ENCODE data around the gene NUDT22.

The NUDT22 gene

GRCh38 chr11:64229744-64230170 is 3.7 kb downstream of the NUDT22 start:
- no peak for DNase-seq

GRCh38 chr11:64230171-64230984 is 4.3 kb downstream of the NUDT22 start, which contains the start of gene DNAJC4:
DNAJC4 (plus strand) TSS chr11:64230548; CDS start chr11:64230855, 307 bp downstream.
- DNase-seq, result peak; percentile 90 to 95

- no peak for DNase-seq
Measured at GRCh38 chr11:64230985-64231365, 4.9 kb downstream of the NUDT22 start.

GRCh38 chr11:64231546-64231945 is 5.5 kb downstream of the NUDT22 start:
- DNase-seq, result no peak

GRCh38 chr11:64232182-64232966 is 6.3 kb downstream of the NUDT22 start:
- DNase-seq, result no peak

GRCh38 chr11:64232967-64233315 is 6.9 kb downstream of the NUDT22 start:
- DNase-seq, result no peak

- peak in 1 of 2 experiments; percentile 47 for DNase-seq
Measured at GRCh38 chr11:64233913-64234586, 8.0 kb downstream of the NUDT22 start, which contains the start of gene VEGFB. VEGFB (plus strand) TSS chr11:64234584; CDS start chr11:64234834, 250 bp downstream.

GRCh38 chr11:64234647-64235379 is 8.7 kb downstream of the NUDT22 start:
- no peak for DNase-seq

GRCh38 chr11:64235437-64236161 is 9.5 kb downstream of the NUDT22 start:
- no peak for DNase-seq

GRCh38 chr11:64237484-64237951 is 11.4 kb downstream of the NUDT22 start:
- DNase-seq, result no peak

GRCh38 chr11:64238076-64238475 is 12.0 kb downstream of the NUDT22 start:
- DNase-seq, result no peak

- no peak for DNase-seq
Measured at GRCh38 chr11:64238999-64239398, 12.9 kb downstream of the NUDT22 start.

- DNase-seq, result no peak
Measured at GRCh38 chr11:64239662-64240434, 13.8 kb downstream of the NUDT22 start.

GRCh38 chr11:64240435-64241240 is 14.6 kb downstream of the NUDT22 start, which contains the start of gene FKBP2:
FKBP2 (plus strand) TSS chr11:64241095; CDS start chr11:64242388, 1,293 bp downstream.
- DNase-seq, result peak; percentile 88

GRCh38 chr11:64241241-64241490 is 15.1 kb downstream of the NUDT22 start:
- DNase-seq, result peak; percentile 96

- no peak for DNase-seq
Measured at GRCh38 chr11:64241491-64242374, 15.7 kb downstream of the NUDT22 start.

GRCh38 chr11:64243236-64243854 is 17.3 kb downstream of the NUDT22 start:
- DNase-seq, result no peak

- DNase-seq, result no peak
Measured at GRCh38 chr11:64244107-64244506, 18.0 kb downstream of the NUDT22 start.

GRCh38 chr11:64244966-64245365 is 18.9 kb downstream of the NUDT22 start:
- no peak for DNase-seq

Data from NCI-H187 (cell line).